Stimulated activated CD4-positive, alpha-beta T cell treated with anti-CD3 and anti-CD28 coated beads, Interleukin-15, amount 100 ng/mL, for 48 hours (primary cell): ENCODE data around the gene SAYSD1.

Experiments
- DNase-seq, 2 donors: peaks; one replicate each; pipeline ENCODE4 v3.0.0-alpha.2; 2020; ENCODE audit warnings: low read depth in 2 of 2

The SAYSD1 gene

DNA sequence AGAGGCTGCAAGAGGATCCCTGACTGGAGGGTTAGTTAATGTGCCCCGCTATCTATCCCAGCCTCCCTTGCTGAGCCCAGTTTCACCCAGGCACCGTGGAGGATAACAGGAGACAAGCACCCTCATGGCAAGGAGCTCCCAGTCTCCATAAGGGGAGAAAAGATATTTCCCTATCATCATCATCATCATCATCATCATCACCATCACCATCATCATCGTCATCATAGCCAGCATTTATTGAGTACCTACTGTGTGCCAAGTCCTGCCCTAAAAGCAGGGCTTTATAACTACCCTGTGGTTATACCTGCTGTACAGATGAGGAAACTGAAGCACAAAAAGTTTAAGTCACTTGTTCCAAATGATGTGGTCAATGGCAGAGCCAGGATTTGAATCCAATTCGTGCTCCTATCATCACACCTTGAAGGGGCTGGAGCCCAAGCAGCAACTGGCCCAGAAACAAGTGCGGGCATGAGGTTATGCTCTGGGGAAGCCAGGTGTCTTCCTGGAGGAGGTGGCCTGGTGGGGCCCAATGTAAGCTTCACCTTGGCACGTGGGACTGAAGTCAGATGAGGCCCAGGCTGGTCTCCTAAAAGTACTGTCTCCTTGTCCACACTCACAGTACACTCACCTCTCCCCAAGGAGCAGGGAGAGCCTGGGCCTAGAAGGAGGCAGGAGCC lies 56.4 kb downstream of the SAYSD1 start:
- no peak for DNase-seq

DNA sequence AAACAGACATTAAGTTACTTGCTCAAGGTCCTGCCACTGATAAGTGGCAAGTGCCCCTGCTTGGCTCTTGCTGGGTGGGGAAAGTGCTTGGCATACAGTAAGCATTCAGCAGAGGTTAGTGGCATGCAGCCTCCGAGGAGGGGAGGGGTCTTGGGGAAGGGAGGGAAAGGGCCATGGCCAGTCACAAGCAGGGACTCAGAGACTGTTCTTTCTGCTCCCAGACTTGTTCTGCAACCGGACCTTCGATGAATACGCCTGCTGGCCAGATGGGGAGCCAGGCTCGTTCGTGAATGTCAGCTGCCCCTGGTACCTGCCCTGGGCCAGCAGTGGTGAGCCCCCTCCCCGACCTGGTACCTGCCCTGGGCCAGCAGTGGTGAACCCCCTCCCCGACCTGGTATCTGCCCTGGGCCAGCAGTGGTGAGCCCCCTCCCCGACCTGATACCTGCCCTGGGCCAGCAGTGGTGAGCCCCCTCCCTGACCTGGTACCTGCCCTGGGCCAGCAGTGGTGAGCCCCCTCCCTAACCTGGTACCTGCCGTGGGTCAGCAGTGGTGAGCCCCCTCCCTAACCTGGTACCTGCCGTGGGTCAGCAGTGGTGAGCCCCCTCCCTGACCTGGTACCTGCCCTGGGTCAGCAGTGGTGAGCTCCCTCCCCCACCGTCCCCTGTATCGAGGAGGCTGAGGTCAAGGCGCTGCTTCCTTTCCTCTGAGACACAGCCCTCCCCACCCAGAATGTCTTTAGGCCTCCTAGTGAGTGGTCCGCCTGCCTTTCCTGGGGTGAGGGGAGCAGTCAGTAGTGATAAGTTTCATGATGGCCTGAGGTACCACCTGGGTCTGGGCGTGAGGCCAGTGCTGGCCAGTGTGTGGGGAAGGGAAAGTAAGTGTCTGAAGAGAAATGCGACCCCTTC lies 57.5 kb downstream of the SAYSD1 start:
- no peak for DNase-seq

DNA sequence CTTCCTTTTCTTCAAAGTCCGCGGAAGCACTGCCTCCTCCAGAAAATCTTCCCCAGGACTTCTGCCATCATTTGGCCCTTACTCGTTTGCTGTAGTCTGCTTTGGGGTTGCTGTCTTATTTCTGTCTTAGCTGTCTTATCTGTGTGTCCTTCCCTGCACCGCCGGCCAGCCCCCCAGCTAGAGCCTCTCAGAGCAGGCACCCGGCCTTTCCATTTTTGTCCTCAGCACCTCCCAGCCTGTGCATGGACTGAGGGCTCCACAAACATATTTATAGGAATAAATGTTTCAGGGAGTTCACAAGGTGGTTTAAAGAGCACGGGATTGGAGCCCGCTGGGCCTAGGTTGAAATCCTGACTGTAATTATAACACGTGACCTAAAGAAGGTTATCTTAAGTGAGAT lies 58.3 kb downstream of the SAYSD1 start:
- no peak for DNase-seq

DNA sequence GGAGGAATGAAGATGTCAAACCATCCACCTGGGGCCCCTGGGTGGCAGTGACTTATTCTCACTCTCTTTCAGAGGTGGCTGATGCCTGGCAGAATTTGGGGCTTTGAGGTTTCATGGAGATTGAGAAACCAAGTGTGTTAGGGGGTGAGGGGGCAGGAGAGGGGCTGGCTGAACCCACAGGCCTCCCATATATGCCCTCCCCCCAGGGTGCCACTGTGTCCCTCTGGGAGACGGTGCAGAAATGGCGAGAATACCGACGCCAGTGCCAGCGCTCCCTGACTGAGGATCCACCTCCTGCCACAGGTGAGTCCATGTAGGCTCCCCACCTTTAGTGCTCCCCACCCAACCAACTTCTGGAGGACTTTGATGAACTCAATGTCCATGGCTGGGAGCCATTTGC lies 58.8 kb downstream of the SAYSD1 start:
- no peak for DNase-seq

DNA sequence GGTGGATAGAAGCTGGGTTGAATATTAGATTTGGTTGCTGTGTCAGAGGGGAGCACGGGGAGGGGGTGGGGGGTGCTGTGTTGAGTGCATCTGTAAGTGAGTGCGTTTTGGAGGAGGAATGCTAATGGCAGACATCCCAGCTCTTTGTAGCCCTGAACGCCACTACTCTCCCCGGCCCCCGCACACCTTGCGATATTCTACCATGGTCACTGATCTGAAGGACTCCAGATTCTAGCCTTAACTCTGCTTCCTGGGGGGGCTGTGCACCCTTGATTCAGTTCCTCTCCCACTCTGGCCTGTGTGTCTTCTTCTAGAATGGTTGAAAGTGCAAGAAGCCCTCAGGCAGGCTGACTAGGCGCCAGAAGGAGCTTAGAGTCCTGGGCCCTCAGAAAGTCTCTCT lies 59.3 kb downstream of the SAYSD1 start:
- DNase-seq = no peak

DNA sequence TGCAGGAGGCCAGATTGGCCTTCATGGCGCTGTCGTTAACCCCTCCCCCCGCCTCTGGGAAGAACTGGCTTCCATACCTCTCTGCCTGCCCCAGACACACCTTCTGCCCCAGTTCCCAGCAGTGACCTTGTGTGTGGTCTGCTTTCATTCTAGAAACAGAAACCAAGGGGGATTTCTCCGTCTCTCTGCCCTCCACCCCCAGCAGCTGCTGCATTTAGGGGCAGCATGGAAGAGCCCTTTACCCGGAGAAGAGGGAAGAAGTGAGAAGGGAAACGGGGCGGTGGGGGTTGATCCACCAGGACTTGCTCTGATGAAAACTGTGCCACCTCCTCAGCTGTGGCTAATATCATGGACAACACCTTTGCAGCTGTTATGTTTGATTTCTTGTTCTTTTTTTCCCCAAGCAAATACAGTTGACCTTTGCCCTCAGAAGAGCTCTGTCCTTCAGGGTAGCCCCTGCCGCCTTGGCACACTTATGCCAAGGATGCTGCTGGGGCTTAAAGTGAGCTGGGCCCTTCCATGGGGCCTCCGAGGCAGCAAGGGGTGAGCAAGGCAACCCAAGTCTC lies 60.3 kb downstream of the SAYSD1 start:
- no peak for DNase-seq
